Lower leg skin (tissue), 4 donors: ENCODE results near the gene KRTAP19-7. TPM values are rescaled to one million over a fixed set of nuclear protein-coding genes. Genes with fewer than 3 reads are reported as not detected.

Experiments used
- DNase-seq, 2 donors: peaks; one replicate each; pipeline ENCODE4 v3.0.0-alpha.2; 2019; ENCODE audit warnings: low spot score in 2 of 2
- H3K4me3 ChIP-seq: fragments of 200-600 bp; sonication (generic); 2 replicates; pipeline ENCODE4 v1.5.1; 2017; ENCODE audit warnings: mild to moderate bottlenecking, low read depth; ENCODE audit not compliant: poor library complexity, severe bottlenecking
- CTCF ChIP-seq, 3 donors: fragments of 450-650 bp; IDR thresholded peaks; one replicate each; pipeline ENCODE4 v1.5.1; 2016; ENCODE audit warnings: antibody characterized with exemption in 3 of 3, mild to moderate bottlenecking in 3 of 3, moderate library complexity in 2 of 3
- POLR2A ChIP-seq, 2 donors: fragments of 450-650 bp; IDR thresholded peaks; one replicate each; pipeline ENCODE4 v1.6.1; 2016 to 2017; ENCODE audit warnings: antibody characterized with exemption in 2 of 2, mild to moderate bottlenecking in 1 of 2, moderate library complexity in 1 of 2
- WGBS, 2 donors: methylation state at CpG; one replicate each; pipeline ENCODE4 v1.1.5; 2018; 5-methylcytosine and 5-hydroxymethylcytosine counted together
- intact Hi-C: fragments of 100-400 bp; cut with DNase I; formaldehyde crosslinking; loops from one replicate; pipeline ENCODE4 v1.15.0; 2023; ENCODE audit warnings: low total_unique reads
- total RNA-seq, 4 donors: library from RNA; depleted of rRNA; stranded (reverse); fragments of >200 nt; gene quantifications; one replicate each; pipeline ENCODE4 v1.1.0, GENCODE V29; 2016

KRTAP19-7 gene
- total RNA-seq, 4 donors from 2014 or later, result 1.5 TPM; not detected in 3

- TF ChIP-seq POLR2A (IDR thresholded peaks at IDR 0.05) (no peak), CTCF (IDR thresholded peaks at IDR 0.05) (no peak)
- 89 to 92% methylated on average over 2 of the region's 2 CpGs for WGBS, 2 donors
Measured at GRCh38 chr21:30563630-30564029, 2.5 kb upstream of the KRTAP19-7 start.

GRCh38 chr21:30563072-30563471, 2.0 kb upstream of the KRTAP19-7 start:
- intact Hi-C loops, result no loop called here
- no peak overlapping the region for H3K4me3 ChIP-seq
- TF ChIP-seq POLR2A (IDR thresholded peaks at IDR 0.05) (no peak), CTCF (IDR thresholded peaks at IDR 0.05) (no peak)
- no peak for DNase-seq
- WGBS, 2 donors, result 65 to 82% methylated on average over 6 of the region's 6 CpGs

More at GRCh38 chr21:30563630-30564029, 2.5 kb upstream of the KRTAP19-7 start:
- DNase-seq, result no peak
- no peak overlapping the region for H3K4me3 ChIP-seq
- intact Hi-C loops, result no loop called here

- no peak for TF ChIP-seq POLR2A (IDR thresholded peaks at IDR 0.05)
- TF ChIP-seq CTCF (IDR thresholded peaks at IDR 0.05), result no peak
- DNase-seq, result no peak
- 59 to 62% methylated on average over 2 of the region's 2 CpGs for WGBS, 2 donors
- H3K4me3 ChIP-seq, result no peak overlapping the region
- intact Hi-C loops, result no loop called here
Measured at GRCh38 chr21:30561957-30562356, 843 bp upstream of the KRTAP19-7 start.

GRCh38 chr21:30555095-30555494, 6.0 kb downstream of the KRTAP19-7 start:
- 90 to 92% methylated on average over 2 of the region's 2 CpGs for WGBS, 2 donors
- TF ChIP-seq CTCF (IDR thresholded peaks at IDR 0.05), result no peak
- H3K4me3 ChIP-seq, result no peak overlapping the region
- DNase-seq, result no peak
- intact Hi-C loops, result no loop called here

- 75 to 92% methylated on average over 1 of the region's 1 CpG for WGBS, 2 donors
- DNase-seq, result no peak
- no peak overlapping the region for H3K4me3 ChIP-seq
- TF ChIP-seq CTCF (IDR thresholded peaks at IDR 0.05) (no peak), POLR2A (IDR thresholded peaks at IDR 0.05) (no peak)
- intact Hi-C loops, result no loop called here
Measured at GRCh38 chr21:30552782-30553181, 8.3 kb downstream of the KRTAP19-7 start.

- 68 to 81% methylated on average over 1 of the region's 1 CpG for WGBS, 2 donors
- no peak for TF ChIP-seq CTCF (IDR thresholded peaks at IDR 0.05)
- no peak for TF ChIP-seq POLR2A (IDR thresholded peaks at IDR 0.05)
- intact Hi-C loops, result no loop called here
Measured at GRCh38 chr21:30541764-30542163, 19.4 kb downstream of the KRTAP19-7 start, which contains the start of gene KRTAP19-6. TSS of gene KRTAP19-6 (minus strand) at chr21:30541864. CDS start at chr21:30541833, 31 bp downstream.

More at GRCh38 chr21:30541764-30542163, 19.4 kb downstream of the KRTAP19-7 start, which contains the start of gene KRTAP19-6:
- DNase-seq, result no peak
- no peak within 1 kb of the TSS for H3K4me3 ChIP-seq
